Parathyroid adenoma (tissue), 2 donors: ENCODE results near the gene CAMK2B.
"Not testable (repeated sequence)": the region's sequence is repeated elsewhere in the genome, so short reads cannot be mapped to it uniquely, and the experiment has no call there.

Experiments used
- H2AFZ ChIP-seq: fragments of 300-600 bp; sonication (generic); one replicate; pipeline ENCODE4 v1.7.0; 2017; ENCODE audit warnings: antibody characterized with exemption, mild to moderate bottlenecking
- H3K27ac ChIP-seq: fragments of 300-600 bp; sonication (generic); one replicate; pipeline ENCODE4 v1.7.0; 2017
- H3K27me3 ChIP-seq: fragments of 300-600 bp; sonication (generic); one replicate; pipeline ENCODE4 v1.7.0; 2017; ENCODE audit warnings: low read length; ENCODE audit not compliant: control insufficient read depth, insufficient read depth
- H3K36me3 ChIP-seq: fragments of 300-600 bp; sonication (generic); one replicate; pipeline ENCODE4 v1.7.0; 2017; ENCODE audit warnings: low read length; ENCODE audit not compliant: control insufficient read depth, insufficient read depth
- H3K4me1 ChIP-seq: fragments of 300-600 bp; sonication (generic); one replicate; pipeline ENCODE4 v1.7.0; 2017; ENCODE audit warnings: control low read depth
- H3K4me2 ChIP-seq: fragments of 300-600 bp; sonication (generic); one replicate; pipeline ENCODE4 v1.7.0; 2017; ENCODE audit warnings: low read length
- H3K4me3 ChIP-seq: fragments of 300-600 bp; sonication (generic); one replicate; pipeline ENCODE4 v1.7.0; 2017; ENCODE audit warnings: low read depth, low read length
- H3K79me2 ChIP-seq: fragments of 300-600 bp; sonication (generic); one replicate; pipeline ENCODE4 v1.7.0; 2017; ENCODE audit warnings: control low read depth
- H3K9ac ChIP-seq: fragments of 300-600 bp; sonication (generic); one replicate; pipeline ENCODE4 v1.7.0; 2017; ENCODE audit warnings: mild to moderate bottlenecking
- H3K9me3 ChIP-seq: fragments of 300-600 bp; sonication (generic); one replicate; pipeline ENCODE4 v1.7.0; 2017; ENCODE audit warnings: low read length; ENCODE audit not compliant: control insufficient read depth
- TF ChIP-seq, protein P1 (sequence below): fragments of 300-600 bp; sonication (generic); IDR thresholded peaks from one replicate; pipeline ENCODE4 v1.7.0; 2017; ENCODE audit warnings: antibody characterized with exemption, mild to moderate bottlenecking
- donor health status: primary hyperparathyroidism.

CAMK2B gene

DNA sequence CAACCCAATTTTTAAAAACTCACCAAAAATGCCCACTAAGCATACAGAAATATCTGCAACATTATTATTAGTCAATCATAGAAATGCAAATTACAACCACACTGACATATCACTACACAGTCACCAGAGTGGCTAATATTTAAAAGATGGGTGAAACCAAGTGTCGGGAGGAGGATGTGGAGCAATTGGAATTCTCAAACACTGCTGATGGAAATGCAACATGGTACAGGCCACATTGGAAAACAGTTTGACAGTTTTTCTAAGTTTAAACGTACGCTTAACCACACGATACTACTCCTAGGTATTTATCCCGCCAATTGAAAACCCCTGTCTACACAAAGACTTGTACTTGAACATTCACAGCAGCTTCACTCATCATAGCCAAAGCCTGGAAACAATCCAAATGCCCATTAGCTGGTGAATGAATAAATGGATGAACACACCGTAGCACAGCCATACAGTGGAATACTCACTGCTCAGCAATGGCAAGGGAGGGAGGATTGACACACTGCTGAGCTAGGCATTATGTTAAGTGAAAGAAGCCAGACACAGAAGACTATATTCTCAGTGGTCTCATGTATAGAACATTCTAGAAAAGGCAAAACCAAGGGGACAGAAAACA, 152.5 kb downstream of the CAMK2B start:
- Histone ChIP-seq H3K4me1 (no peaks in the 10 kb centered on the region), H3K4me3 (no peak overlapping the region), H3K9me3 (no peaks in the 10 kb centered on the region), H3K27ac (no peak overlapping the region), H3K36me3 (no peaks in the 10 kb centered on the region), H3K4me2 (no peak overlapping the region), H3K79me2 (no peaks in the 10 kb centered on the region), H2AFZ (no peak overlapping the region), H3K27me3 (no peaks in the 10 kb centered on the region), H3K9ac (no peak overlapping the region)
- TF ChIP-seq, protein P1, sequence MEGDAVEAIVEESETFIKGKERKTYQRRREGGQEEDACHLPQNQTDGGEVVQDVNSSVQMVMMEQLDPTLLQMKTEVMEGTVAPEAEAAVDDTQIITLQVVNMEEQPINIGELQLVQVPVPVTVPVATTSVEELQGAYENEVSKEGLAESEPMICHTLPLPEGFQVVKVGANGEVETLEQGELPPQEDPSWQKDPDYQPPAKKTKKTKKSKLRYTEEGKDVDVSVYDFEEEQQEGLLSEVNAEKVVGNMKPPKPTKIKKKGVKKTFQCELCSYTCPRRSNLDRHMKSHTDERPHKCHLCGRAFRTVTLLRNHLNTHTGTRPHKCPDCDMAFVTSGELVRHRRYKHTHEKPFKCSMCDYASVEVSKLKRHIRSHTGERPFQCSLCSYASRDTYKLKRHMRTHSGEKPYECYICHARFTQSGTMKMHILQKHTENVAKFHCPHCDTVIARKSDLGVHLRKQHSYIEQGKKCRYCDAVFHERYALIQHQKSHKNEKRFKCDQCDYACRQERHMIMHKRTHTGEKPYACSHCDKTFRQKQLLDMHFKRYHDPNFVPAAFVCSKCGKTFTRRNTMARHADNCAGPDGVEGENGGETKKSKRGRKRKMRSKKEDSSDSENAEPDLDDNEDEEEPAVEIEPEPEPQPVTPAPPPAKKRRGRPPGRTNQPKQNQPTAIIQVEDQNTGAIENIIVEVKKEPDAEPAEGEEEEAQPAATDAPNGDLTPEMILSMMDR: no peak

DNA sequence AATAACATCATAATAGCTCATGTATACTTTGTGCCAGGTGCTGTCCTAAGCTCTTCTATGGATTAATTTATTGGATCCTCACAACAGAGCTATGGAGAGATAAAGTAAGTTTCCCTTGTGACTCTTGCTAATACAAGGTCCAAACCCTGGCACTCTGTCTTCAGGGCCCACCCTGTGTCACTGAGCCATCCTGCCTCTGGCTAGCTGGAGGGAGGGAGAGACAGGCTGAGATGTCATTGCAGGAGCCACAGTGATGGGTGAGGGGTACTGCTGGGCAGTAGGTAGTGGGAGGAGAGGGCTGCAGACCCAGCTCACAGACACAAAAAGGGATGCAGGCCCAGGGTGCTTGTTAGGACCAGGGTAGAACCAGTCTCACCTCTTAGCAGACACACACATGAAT, 153.0 kb downstream of the CAMK2B start:
- no peaks in the 10 kb centered on the region for H3K9me3 ChIP-seq
- H3K27me3 ChIP-seq: no peaks in the 10 kb centered on the region
- TF ChIP-seq, protein P1: no peak
- H3K27ac ChIP-seq: no peak overlapping the region
- no peak overlapping the region for H3K4me3 ChIP-seq
- no peak overlapping the region for H3K4me2 ChIP-seq
- H3K4me1 ChIP-seq: no peaks in the 10 kb centered on the region
- no peaks in the 10 kb centered on the region for H3K36me3 ChIP-seq
- no peak overlapping the region for H2AFZ ChIP-seq
- no peaks in the 10 kb centered on the region for H3K79me2 ChIP-seq
- H3K9ac ChIP-seq: no peak overlapping the region

DNA sequence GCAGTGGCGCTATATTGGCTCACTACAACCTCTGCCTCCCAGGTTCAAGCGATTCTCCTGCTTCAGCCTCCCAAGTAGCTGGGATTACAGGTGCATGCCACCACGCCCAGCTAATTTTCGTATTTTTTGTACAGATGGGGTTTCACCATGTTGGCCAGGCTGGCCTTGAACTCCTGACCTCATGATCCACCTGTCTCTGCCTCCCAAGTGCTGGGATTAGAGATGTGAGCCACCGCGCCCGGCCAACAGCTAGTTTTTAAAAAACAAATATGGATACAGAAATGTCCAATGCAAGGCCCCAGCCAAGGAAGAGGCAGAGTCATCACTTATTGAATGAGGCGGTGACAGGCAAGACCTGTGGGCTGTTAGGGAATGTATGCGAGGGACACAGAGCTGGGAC, 153.5 kb downstream of the CAMK2B start:
- not testable (repeated sequence) for H3K9me3 ChIP-seq, H3K4me2 ChIP-seq, H3K9ac ChIP-seq, H3K4me3 ChIP-seq, H2AFZ ChIP-seq, H3K79me2 ChIP-seq, H3K27me3 ChIP-seq, H3K27ac ChIP-seq, H3K36me3 ChIP-seq, H3K4me1 ChIP-seq

DNA sequence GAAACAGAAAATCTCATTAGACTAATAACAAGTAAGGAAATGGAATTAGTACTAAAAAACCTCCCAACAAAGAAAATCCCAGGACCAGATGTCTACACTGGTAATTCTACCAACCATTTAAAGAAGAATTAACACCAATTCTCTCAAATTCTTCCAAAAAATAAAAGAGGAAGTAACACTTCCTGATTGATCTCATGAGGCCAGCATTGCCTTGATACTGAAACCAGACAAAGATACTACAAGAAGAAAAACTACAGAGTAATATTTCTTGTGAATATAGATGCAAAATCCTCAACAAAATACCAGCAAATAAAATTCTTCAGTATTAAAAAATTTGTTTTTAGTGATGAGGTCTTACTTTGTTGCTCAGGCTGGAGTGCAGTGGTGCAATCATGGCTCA, 157.5 kb downstream of the CAMK2B start:
- no peak overlapping the region for H2AFZ ChIP-seq

More for the DNA sequence above, 157.5 kb downstream of the CAMK2B start:
- no peaks in the 10 kb centered on the region for H3K4me1 ChIP-seq
- no peaks in the 10 kb centered on the region for H3K9me3 ChIP-seq
- no peak overlapping the region for H3K4me3 ChIP-seq
- no peaks in the 10 kb centered on the region for H3K36me3 ChIP-seq
- no peak overlapping the region for H3K4me2 ChIP-seq
- TF ChIP-seq, protein P1: no peak
- no peak overlapping the region for H3K27ac ChIP-seq
- H3K9ac ChIP-seq: no peak overlapping the region
- no peaks in the 10 kb centered on the region for H3K79me2 ChIP-seq
- no peaks in the 10 kb centered on the region for H3K27me3 ChIP-seq
